NCI-H187 (cell line): ENCODE measurements around the gene NUMB.

Experiments used
- DNase-seq, 2 experiments: peaks; one replicate each; lab custom pipeline; 2025; lab: John Stamatoyannopoulos, UW

NUMB gene

DNA sequence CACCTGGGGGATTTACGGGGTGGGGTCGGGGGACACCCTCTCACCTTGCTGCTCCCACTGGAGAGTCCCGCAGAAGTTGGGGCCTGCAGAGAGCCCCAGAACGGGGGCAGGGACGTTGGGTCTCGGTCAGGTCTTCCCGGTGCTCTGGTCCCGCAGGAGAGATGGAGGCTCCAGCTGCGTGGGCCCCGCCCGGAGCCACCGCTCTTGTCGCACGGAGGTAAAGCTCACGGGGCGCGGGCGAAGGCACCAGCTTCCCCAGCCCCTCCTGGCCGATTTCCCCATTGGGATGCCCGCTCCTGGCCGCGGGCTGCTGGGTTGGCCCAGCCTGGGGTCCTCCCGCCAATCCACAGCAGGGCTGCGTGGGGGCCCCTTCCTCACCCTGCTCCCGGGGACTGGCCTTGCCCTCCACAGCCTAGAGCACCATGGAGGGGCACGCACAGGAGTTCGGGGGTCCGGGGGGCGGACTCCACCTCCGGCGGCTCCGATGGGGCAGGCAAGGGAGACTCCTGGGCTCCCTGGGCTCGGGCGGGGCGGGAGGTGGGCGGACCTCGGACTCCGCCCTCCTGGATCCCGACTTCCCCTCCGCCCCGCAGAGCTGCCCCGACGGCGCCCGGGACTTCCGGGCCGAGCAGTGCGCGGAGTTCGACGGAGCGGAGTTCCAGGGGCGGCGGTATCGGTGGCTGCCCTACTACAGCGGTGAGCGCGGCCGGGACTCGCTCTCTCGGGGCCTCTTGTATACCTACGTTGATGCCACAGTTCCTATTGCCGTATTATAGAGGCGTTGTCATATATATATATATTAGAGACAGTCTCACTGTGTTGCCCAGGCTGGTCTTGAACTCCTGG lies 212.6 kb downstream of the NUMB start:
- DNase-seq: no peak

DNA sequence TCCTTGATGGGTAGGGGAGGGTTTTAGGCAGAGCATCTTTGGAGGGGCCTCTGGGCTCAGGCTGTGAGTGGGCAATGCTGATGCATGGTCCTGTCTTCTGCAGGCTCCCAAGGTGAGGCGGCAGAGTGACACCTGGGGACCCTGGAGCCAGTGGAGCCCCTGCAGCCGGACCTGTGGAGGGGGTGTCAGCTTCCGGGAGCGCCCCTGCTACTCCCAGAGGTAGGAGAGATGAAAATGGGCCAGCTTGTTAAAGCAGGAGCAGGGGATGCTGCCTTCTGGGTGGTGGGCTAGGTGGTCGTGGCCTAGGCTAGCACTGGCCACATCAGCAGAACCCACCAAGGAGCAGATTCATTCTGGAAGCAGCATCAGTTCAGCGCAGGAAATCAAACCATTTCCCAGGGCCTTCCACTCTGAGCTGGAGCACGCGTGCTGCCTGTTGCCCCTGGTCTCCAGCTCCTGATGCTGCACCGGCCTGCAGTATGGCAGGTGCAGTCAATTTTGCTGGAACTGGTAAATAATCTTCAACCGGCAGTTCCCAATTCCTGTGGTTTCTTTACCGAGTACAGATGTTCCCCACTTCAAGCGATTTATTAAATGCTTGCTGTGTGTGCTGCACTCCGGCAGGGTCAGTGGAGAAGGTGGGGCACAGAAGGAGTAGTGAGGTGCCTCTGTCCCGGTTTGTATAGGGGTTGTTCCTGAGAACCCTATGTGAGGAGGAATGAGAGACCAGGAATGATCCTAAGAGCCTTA lies 213.6 kb downstream of the NUMB start:
- no peak for DNase-seq

DNA sequence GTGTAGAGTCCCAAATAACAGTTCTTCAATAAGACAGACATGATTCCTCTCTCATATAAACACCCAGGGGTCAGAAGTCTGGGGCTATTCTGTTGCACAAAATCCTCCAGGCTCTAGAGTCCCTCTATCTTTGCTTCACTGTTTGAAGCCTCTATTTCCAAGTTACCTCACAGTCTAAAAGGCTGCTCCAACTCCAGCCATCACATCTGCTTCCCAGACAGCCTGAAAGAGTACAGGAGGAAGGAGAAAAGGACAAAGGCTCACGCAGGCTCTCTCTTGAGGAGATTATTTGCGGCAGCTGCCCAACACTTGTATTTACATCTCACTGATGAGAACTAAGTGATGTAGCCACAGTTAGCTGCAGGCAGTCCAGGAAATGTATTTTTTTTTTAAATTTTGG lies 214.6 kb downstream of the NUMB start:
- DNase-seq: no peak

DNA sequence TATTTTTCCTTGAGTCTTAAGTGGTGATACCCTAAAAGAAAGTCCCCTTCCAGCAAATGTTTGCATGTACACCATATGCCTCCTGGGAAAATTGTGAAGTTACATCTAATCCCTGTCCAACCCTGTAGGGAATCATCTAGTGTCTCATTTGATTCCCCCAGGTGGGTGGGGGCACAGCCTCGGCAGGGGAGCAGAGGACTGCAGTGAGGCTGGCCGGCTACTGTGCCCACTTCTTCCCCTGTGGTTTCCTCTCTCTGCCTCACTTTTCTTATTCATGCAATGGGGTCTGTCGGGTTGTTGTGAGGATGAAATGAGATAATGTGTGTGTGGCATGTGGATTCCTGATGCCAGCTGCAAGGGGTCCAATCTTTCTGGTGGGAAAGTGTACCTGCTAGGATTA lies 215.0 kb downstream of the NUMB start:
- DNase-seq: no peak

DNA sequence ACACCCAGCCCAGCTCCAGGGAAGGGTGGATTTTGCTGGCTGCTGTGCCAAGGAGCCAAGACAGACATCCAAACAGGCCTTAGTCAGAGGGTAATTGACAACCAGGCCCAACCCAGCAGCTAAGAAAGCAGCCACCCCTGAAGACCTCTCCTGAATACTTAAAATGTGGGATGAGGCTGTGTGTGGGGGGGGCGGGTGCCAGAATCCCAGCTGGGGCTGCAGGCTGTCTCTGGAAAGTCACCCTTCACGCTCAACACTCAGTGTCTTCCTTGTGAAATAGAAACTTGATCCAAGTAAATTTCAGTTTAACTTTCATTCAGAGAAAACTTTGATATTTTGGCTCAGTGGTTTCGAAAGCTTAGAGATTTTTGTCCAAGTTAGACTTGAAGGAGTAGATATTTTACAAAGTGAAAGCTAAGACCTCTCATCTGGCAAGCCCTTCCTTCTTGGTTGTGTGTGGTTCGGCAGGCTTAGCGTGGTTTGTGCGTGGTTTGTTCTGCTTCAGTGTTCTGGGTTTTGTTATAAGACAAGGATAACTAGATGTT lies 215.9 kb downstream of the NUMB start:
- no peak for DNase-seq

DNA sequence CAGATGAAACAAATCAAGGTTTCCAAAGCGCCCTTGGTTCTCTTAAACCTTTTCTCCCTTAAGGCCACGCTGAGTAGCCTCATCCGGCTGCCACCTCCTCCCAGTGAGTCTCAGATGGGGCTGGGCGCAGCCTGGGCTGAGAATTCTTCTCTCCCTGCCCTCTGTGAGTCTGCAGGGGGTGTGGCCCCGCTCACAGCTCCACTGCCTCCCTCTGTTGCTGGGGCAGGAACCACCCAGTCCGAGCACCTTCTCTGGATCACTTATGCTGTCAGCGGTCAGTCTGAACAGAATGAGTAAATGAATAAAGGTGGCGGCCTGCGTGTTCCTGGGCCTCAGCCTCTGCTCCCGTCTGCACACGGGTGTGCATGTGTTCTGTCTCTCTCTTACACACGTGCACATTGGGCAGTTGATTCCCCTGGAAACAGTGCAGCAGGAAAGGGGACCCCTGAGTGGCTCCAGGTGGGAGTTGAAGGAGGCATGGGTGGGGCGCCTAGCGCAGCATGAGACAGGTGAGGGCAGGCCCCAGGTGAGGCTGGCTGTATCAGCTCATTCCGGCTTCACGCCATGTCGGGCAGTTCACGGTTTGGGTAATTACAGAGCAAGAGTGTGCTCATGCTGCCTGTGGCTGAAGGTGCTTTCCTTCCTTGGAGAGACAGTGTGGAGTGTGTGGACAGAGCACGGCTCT lies 216.7 kb downstream of the NUMB start:
- DNase-seq: no peak

DNA sequence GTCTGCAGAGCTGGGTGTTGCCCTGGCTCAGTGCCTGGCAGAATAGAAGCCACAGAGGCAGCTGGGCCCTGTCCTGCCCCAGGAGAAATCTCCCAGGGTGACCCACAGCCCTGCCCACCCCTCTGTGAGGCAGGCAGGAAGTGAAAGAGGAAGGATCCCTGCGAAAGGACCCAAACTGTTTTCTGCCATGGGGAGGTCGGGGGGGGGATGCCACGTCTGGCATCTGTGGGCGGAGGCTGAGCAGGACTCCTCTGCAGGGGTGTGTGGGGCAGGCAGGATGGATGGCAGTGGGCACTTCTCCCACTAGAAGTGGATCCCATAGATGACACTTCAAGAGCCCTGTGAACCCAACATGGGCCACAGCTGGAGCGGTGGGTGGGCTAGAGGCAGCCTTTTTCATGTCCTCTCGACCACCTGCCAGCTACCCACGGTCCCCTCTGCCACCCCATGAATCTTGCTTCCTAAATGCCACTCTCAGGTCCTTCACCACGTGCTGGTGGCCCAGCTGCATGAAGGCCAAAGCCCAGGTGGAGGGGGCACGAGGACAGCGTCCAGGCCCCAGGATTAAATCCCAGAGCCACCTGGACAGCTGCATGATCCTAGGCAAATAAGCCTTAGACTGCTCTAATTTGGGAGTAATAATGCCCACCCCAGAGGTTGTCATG lies 217.4 kb downstream of the NUMB start:
- no peak for DNase-seq

DNA sequence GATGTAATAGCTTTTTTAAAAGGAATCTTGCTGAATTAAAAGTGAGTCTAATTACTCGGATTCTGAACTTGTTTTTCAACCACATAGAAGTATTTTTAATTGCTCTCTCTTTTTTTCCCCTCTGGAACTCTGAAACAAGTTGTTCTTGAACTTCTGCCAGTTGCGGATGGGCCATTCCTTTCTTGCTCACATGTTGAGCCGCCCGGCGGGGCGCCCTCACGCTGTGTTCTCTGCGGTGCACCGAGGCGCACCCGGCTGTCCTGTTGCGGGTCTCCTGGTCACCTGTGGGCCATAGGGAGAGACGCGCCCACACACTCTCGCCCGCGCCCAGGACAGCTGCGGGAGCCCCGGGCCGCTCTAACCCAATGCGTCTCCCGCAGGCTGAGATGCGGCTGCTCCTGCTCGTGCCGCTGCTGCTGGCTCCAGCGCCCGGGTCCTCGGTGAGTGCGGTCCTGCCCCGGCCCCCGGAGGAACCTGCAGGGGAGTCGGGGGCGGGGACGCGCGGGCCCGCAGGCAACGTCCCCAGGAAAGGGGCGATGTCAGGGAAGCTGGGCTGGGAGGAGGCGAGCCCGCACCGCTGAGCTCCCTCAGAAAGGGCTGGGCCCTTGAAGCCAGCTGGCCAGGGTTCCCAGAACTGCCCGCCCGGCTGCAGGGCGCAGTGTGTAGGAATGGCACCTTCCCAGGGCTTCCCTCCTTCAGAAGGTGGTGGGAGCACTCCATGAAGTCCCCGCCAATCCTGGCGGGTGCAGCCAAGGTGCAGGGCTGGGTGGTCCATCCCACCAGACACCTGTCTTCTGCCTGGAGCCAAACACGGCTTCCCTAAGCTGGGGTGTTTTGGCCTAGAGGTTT lies 218.7 kb downstream of the NUMB start:
- DNase-seq: no peak

DNA sequence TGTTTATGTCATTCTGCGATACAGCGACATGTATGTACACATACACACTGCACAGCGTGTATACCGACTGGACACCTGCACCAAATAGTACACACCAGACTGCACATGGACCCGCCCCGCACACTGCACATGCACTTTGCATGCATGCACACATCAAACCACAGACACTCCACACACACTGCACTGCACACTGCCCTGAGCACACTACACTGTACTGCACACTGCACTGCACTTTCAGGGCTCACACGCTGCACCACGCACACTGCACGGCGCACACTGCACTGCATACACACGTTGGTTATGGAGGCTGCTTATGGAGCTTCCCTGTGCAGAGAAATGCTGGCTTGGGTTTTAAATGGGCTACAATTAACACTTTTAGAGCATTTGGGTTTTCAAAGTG lies 219.4 kb downstream of the NUMB start:
- DNase-seq: no peak

DNA sequence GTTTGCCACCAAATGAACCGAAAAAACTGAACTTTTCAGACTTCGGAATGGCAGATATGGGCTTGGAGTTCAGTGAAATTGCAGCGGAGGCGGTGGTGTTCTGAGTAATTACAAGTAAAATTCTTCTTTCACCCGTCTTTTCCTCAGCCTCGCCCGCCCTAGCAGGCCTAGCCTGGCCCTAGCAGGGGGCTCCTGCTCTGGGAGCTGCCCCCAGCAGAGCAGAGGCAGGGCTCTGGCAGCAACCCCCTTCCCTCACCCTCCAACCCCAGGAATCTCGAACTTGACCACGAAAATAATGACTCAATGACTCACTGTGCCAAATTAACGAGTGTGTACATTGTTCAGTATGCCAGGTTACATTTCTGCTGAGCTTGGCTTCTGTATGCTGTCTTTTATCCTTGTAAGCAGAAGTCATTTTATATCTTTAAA lies 219.9 kb downstream of the NUMB start:
- DNase-seq: no peak

DNA sequence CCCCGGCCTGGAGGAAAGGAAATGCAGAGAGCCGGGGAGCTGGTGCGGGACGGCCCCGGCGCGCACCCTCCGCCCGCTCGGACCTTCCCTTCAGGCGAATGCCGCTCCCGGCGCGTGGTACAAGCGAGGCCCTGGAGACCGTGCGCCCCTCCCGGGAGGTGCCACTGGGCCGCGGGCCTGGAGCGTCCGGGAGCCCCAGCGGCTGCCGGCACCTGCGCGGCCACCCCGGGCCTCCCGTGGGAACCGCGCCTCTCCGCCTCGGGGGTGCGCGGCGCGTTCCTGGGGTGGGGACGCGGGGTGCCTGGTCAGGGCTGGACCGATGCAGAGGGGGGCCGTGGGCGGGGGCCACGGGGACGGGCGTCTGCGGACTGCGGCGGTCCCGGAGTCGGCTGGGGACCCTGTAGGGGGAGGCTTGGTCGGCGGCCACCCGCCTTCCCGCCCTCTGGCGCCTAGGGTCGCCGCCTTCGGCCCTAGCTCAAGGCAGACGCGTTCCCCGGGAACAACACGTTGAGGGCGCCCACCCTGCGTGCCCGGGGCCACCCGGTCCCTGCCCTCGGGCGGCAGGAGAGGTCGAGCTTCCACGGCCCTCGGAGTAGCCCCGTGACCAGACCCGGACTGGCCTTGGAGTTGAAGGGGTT lies 220.4 kb downstream of the NUMB start:
- DNase-seq: no peak

DNA sequence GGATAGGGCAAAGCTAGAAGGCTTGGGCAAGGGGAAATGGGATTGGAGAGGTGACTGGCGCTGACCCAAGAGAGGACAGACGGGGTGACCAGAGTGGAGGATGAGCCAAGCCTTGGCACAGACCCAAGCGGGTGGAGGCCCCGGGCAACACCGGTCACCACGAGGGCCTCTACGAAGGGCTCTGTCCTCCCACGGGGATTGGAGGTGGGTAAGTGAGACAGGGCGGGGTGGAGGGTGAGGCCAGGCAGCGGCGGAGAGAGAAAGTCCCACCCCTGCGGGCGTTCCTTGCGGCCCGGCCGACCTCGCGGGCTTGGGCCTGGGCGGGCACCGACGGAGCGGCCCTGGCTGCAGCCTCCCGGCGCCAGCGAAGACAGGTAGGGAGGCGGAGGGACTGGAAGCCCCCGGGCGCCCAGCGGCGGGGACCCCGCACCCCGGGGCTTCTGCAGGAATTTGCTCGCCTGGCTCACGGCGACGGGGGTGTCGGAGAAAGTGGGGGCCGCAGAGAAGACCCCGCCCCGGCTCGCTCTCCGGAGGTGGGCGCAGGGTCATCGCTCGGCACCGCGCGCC lies 221.0 kb downstream of the NUMB start, which contains the start of gene PAPLN:
Gene PAPLN, plus strand, starts transcription at position 288 of the 567 bp plus-strand sequence. CDS start 2,273 bp downstream, outside the sequence.
- DNase-seq: no peak

DNA sequence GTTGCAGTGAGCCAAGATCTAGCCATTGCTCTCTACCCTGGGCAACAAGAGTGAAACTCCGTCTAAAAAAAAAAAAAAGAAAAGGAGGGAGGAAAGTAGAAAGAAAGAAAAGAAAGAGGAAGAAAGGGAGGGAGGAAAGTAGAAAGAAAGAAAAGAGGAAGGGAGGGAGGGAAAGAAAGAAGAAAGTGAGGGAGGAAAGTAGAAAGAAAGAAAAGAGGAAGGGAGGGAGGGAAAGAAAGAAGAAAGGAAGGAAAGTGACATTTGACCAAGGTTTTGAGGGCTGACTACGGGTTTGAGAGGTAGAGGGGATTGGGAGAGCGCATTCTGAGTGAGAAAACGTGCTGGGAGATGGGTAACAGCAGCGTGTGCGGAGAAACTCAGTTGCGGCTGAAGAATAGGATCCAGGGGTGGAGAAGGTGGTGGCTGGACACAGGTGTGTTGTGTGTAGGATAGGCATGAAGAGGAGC lies 221.6 kb downstream of the NUMB start:
- no peak for DNase-seq

DNA sequence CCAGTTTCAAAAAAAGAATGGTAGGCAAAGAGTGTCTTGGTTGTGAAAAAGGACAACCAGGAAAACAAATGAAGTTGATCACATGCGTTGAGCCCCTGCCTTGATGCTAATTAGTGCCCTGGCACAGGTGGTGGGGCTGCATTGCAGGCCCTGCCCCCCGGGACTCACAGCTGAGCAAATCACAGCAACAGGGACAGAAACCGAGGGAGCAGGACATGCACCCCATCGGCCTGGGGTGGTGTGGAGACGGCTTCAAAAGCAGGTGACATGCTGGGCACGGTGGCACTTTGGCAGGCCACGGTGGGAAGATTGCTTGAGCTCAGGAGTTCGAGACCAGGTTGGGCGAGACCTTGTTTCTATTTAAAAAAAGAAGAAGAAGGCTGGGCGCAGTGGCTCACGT lies 222.2 kb downstream of the NUMB start:
- no peak for DNase-seq

DNA sequence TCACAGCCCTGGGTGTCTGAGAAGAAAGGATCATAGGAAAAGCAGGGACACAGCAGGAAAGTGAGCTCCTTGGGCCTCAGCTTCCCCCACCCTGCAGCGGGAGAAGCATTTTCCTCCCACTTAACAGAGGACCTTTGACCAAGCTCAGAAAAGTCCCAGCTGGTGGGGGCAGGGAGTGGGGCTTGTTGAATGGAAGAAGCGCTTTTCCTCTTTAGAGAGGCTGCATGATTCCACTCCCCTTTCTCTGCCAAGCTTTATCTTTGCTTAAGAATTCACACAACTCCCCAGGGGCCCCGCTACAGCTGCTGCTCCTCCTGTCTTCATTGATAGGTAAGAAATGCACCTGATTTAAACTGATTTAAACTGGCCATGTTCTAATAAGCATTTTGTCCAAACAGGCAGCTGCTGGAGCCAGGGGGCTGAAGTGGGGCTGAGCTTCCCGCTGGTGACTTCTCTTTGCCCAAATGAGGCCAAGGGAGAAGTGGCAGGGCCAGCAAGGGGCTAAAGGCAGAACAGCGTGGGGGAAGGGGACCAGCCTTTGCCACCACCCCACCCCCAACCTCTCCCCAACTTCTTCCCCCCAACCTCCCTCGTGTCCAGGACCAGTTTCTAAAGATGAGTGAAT lies 222.7 kb downstream of the NUMB start:
- DNase-seq: peak; percentile 50 to 71

DNA sequence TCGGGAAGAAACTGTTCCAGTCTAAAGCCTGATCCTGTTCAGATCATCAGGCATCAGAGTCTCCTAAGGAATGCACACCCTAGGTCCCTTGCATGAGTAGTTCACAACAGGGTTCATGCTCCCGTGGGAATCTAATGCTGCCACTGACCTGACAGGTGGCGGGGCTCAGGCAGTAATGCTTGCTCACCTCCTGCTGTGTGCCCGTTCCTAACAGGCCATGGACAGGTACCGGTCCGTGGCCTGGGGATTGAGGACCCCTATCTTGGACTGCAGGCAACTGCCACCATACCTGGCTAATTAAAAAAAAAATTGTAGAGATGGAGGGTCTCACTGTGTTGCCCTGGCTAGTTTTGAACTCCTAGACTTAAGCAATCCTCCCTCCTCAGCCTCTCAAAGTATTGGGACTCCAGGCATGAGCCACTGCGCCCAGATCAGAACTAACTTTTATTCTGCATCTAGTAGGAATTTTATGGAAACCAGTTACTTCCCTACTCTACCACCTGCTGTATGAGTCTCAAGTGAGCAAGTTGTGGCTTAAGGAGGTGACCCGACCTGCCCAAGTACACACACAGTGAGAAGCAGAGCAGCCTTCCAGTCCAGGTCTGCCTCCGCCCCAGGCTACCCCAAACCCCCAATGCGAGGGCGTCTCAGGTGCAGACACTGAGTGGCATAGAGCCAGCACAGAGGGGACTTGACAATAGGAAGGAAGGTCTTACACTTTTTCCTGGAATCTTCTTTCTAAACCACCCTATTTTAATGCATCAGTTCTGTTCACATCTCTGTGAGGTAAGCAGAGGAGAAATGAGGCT lies 223.6 kb downstream of the NUMB start:
- DNase-seq: no peak

DNA sequence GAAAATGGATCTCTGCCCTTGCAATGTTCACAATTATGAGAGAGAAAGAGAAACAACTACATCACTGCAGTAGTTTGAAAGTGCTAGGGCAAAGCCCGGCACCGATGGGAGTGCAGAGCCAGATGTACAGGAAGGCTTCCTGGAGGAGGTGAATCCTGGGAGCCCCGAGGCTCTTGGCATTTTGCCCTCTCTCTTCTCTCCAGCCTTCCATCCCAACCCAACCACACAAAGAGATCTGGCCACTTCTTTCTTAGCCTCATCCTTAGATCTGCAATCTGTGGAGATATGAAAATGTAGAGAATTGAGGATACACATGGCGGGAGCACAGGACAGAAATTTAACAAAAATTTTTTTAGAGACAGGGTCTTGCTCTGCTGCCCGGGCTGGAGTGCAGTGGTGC lies 224.3 kb downstream of the NUMB start:
- DNase-seq: no peak

DNA sequence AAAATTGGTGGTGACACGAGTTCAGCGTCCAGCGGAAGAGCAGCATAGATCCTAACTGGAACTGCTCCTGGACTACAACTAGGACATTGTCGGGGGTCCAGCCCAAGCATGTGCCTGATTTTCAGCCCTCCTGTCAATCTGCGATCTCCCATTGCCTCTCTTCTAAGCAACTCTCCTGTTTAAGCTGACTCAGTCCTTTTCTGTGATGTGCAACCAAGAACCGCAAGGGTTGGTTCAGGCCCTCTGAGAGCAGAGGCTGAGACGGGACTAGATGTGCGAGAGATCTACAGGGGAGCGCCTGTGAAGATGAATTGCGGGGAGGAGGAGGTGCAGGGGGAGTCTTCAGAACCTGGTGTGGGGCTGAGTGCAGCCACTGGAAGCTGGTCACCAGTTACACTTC lies 224.8 kb downstream of the NUMB start:
- DNase-seq: no peak

DNA sequence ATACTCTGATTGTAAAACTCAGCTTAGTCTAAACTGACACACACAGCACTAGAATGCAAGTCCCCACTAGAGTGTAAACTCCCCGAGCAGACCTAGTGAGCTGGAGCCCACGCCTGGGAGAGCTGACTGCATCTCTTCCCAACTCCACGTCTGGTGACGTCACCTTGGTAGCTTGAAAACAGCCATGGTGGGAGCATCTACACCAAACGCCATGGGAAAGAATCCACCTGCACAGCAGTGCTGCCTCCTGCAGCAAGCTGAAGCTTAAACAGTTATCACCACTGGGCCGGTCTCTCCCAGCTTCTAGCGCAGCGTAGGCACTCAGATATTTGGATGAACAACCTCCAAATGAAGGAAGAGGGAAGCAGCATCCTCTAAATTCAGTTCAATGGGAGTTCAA lies 225.4 kb downstream of the NUMB start:
- no peak for DNase-seq
